Measurements from ENCODE around the gene TBL1X. TPM values are rescaled to one million over a fixed set of nuclear protein-coding genes. Genes with fewer than 3 reads are reported as not detected.
A peak's percentile ranks its signal among the peaks of the same experiment; 100 is the strongest.

The TBL1X gene
- total RNA-seq, 1 experiment from 2014 or later = 14.6 TPM

DNA sequence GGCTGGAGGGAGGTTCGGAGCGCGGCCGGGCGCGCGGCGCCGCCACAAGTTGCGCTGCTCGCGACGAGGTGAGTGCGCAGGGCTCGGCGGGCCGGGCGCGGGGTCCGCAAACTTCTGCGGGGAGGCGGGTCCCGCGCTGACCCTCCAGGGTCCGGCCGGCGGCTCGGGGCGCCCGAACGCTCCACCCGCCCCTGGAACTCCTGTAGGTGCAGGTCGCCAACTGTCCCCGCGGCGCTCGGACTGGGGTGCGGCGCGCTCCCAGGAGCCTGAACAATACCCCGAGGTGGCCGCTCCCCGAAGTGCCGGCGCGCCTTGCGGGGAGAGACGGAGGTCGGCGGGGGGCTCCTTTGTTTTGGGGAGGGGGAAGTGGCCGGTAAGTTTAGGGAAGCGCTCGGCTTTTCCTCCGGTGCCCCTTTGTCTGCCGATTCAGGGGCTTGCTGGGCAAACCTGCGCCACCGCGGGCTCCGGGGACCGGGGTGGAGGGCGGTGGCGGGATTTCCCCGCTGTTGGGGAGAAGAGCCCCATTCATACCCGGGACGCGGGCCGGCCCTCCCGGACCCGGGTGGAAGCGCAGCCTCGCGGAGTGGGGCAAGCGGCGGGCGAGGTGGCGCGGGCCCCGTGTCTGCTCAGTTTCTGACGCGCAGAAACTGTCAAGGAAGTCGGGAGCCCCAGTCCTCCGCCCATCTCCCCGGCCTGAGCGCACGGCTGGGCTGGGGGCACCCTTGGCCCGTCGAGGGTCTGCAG is 694 bp downstream of the TBL1X start:
- in situ Hi-C loops (cut with HindIII; ENCODE audit: low pct_unique_long_range_greater_than_20kb, low sequenced_read_pairs) (no loop called here), intact Hi-C loops (cut with micrococcal nuclease; ENCODE audit: unreplicated experiment) (no loop called here)
- ChIA-PET POLR2A (no interaction called here), CTCF (no interaction called here)
- no peaks in the 10 kb centered on the region for H3K36me3 ChIP-seq (ENCODE audit: control insufficient read depth, insufficient read depth, low read length)
- peak; percentile 35 for ATAC-seq
- H3K27ac ChIP-seq (ENCODE audit: low read length) = no peak overlapping the region
- peak overlapping the region; percentile 47 to 56 for H3K4me3 ChIP-seq (ENCODE audit: low read depth in 2 of 2, low read length in 2 of 2)
- no TSS peak for BruUV-seq (replicated peaks)
- peaks cover 9% of the 10 kb centered on the region for H3K4me1 ChIP-seq (ENCODE audit: control insufficient read depth, insufficient read depth, low read length)
- no peaks in the 10 kb centered on the region for H3K27me3 ChIP-seq (ENCODE audit: control insufficient read depth, insufficient read depth, low read length)
- DNase-seq (ENCODE audit: low read depth, low spot score) = no peak
- no peaks in the 10 kb centered on the region for H3K9me3 ChIP-seq (ENCODE audit: control insufficient read depth, insufficient read depth, low read depth, low read length)
- no peak for TF ChIP-seq TCF7L2 (IDR thresholded peaks at IDR 0.05; ENCODE audit: low read depth, low read length)
- TF ChIP-seq, protein P1, sequence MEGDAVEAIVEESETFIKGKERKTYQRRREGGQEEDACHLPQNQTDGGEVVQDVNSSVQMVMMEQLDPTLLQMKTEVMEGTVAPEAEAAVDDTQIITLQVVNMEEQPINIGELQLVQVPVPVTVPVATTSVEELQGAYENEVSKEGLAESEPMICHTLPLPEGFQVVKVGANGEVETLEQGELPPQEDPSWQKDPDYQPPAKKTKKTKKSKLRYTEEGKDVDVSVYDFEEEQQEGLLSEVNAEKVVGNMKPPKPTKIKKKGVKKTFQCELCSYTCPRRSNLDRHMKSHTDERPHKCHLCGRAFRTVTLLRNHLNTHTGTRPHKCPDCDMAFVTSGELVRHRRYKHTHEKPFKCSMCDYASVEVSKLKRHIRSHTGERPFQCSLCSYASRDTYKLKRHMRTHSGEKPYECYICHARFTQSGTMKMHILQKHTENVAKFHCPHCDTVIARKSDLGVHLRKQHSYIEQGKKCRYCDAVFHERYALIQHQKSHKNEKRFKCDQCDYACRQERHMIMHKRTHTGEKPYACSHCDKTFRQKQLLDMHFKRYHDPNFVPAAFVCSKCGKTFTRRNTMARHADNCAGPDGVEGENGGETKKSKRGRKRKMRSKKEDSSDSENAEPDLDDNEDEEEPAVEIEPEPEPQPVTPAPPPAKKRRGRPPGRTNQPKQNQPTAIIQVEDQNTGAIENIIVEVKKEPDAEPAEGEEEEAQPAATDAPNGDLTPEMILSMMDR (IDR thresholded peaks at IDR 0.05) = 0 out of 2 replicates have a peak, but pooled peaks have one; percentile 2

DNA sequence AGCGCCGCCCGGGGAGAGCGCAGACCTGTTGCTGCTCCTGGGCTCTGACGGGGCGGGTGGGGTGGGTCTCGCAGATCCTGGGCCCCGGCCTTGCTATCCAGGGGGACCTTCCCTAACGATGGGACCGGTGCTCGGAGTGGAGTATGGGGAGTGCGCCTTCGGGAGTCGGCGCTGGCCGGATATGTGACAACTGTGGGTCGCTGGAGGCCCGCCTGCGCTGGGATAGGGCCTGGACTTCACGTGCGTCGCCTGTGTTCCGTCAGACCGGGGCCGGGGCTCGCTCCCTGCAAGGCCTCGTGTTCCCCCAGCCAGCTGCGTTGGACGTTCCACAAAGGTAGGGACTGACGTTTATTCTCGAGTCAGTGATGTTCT is 1.3 kb downstream of the TBL1X start:
- in situ Hi-C loops (cut with HindIII; ENCODE audit: low pct_unique_long_range_greater_than_20kb, low sequenced_read_pairs) (no loop called here), intact Hi-C loops (cut with micrococcal nuclease; ENCODE audit: unreplicated experiment) (no loop called here)
- CTCF ChIA-PET = no interaction called here
- TF ChIP-seq, protein P2, sequence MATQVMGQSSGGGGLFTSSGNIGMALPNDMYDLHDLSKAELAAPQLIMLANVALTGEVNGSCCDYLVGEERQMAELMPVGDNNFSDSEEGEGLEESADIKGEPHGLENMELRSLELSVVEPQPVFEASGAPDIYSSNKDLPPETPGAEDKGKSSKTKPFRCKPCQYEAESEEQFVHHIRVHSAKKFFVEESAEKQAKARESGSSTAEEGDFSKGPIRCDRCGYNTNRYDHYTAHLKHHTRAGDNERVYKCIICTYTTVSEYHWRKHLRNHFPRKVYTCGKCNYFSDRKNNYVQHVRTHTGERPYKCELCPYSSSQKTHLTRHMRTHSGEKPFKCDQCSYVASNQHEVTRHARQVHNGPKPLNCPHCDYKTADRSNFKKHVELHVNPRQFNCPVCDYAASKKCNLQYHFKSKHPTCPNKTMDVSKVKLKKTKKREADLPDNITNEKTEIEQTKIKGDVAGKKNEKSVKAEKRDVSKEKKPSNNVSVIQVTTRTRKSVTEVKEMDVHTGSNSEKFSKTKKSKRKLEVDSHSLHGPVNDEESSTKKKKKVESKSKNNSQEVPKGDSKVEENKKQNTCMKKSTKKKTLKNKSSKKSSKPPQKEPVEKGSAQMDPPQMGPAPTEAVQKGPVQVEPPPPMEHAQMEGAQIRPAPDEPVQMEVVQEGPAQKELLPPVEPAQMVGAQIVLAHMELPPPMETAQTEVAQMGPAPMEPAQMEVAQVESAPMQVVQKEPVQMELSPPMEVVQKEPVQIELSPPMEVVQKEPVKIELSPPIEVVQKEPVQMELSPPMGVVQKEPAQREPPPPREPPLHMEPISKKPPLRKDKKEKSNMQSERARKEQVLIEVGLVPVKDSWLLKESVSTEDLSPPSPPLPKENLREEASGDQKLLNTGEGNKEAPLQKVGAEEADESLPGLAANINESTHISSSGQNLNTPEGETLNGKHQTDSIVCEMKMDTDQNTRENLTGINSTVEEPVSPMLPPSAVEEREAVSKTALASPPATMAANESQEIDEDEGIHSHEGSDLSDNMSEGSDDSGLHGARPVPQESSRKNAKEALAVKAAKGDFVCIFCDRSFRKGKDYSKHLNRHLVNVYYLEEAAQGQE (IDR thresholded peaks at IDR 0.05; ENCODE audit: insufficient read depth in 1 of 2, low read depth in 2 of 2, low read length in 1 of 2) = no peak
- TF ChIP-seq SIN3A (IDR thresholded peaks at IDR 0.05; ENCODE audit: borderline replicate concordance, insufficient read depth, low read depth, low read length) (no peak), POLR2AphosphoS5 (IDR thresholded peaks at IDR 0.05; ENCODE audit: low read depth, low read length) (no peak)
- H3K4me3 ChIP-seq (ENCODE audit: low read depth in 2 of 2, low read length in 2 of 2) = peak overlapping the region; percentile 47 to 56
- peaks cover 9% of the 10 kb centered on the region for H3K4me1 ChIP-seq (ENCODE audit: control insufficient read depth, insufficient read depth, low read length)
- ATAC-seq (0 out of 2 replicates have a peak, but pooled peaks have one; percentile 18), DNase-seq (ENCODE audit: low read depth, low spot score) (no peak)
- H3K27ac ChIP-seq (ENCODE audit: low read length) = no peak overlapping the region
- H3K27me3 ChIP-seq (ENCODE audit: control insufficient read depth, insufficient read depth, low read length) = no peaks in the 10 kb centered on the region
- no TSS peak for BruUV-seq (replicated peaks)
- no peaks in the 10 kb centered on the region for H3K9me3 ChIP-seq (ENCODE audit: control insufficient read depth, insufficient read depth, low read depth, low read length)
- no peaks in the 10 kb centered on the region for H3K36me3 ChIP-seq (ENCODE audit: control insufficient read depth, insufficient read depth, low read length)
- POLR2A ChIA-PET = no interaction called here

DNA sequence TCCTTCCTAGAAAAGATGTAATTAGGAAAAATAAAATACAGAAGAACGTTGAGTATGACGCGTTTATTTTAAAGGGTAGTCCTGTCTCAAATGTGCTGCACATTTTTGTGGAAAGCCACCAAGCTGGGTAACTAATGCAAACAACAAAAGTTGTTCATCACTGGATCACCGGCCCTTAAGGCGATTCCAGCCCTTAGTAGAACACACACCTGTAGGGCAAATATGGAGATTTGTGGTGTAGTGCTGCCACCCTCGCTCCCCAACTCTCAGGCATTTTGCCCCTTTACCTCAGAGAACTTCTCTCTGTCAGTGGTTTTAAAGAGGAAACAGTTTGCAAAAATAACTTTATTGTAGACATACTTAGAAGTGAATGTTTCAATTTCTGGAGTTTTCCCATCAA is 1.9 kb downstream of the TBL1X start:
- Histone ChIP-seq H3K27me3 (ENCODE audit: control insufficient read depth, insufficient read depth, low read length) (no peaks in the 10 kb centered on the region), H3K36me3 (ENCODE audit: control insufficient read depth, insufficient read depth, low read length) (no peaks in the 10 kb centered on the region), H3K9me3 (ENCODE audit: control insufficient read depth, insufficient read depth, low read depth, low read length) (no peaks in the 10 kb centered on the region), H3K27ac (ENCODE audit: low read length) (no peak overlapping the region), H3K4me1 (ENCODE audit: control insufficient read depth, insufficient read depth, low read length) (peaks cover 9% of the 10 kb centered on the region), H3K4me3 (ENCODE audit: low read depth in 2 of 2, low read length in 2 of 2) (peak overlapping the region; percentile 47 to 56; a peak in 3 of 4 replicates)
- DNase-seq (ENCODE audit: low read depth, low spot score) (no peak), ATAC-seq (no peak)
- ChIA-PET POLR2A (interaction anchor here (0.6 kb wide), 1 partner anchor 448 kb away, joined by 3 read pairs; no protein-coding TSS in a partner anchor), CTCF (no interaction called here)
- TF ChIP-seq POLR2AphosphoS5 (IDR thresholded peaks at IDR 0.05; ENCODE audit: low read depth, low read length) = no peak
- no peak for TF ChIP-seq TCF7L2 (IDR thresholded peaks at IDR 0.05; ENCODE audit: low read depth, low read length)
- TF ChIP-seq SIN3A (IDR thresholded peaks at IDR 0.05; ENCODE audit: borderline replicate concordance, insufficient read depth, low read depth, low read length) = no peak
- TF ChIP-seq, protein P1 (IDR thresholded peaks at IDR 0.05) = no peak
- TF ChIP-seq, protein P2 (IDR thresholded peaks at IDR 0.05; ENCODE audit: insufficient read depth in 1 of 2, low read depth in 2 of 2, low read length in 1 of 2) = no peak
- in situ Hi-C loops (cut with HindIII; ENCODE audit: low pct_unique_long_range_greater_than_20kb, low sequenced_read_pairs) (no loop called here), intact Hi-C loops (cut with micrococcal nuclease; ENCODE audit: unreplicated experiment) (no loop called here)
- TSS peak; percentile 62 for BruUV-seq (replicated peaks)
